ENCODE data around the gene SYCP2L.

GRCh38 chr6:10847684-10848083 is 39.2 kb upstream of the SYCP2L start:
- TF ChIP-seq GATA3 (IDR thresholded peaks at IDR 0.05; ENCODE audit: low read depth, low read length) (no peak), GATA2 (IDR thresholded peaks at IDR 0.05; ENCODE audit: low read depth, low read length) (no peak)
